ENCODE measurements around the gene RRP9.

DNA sequence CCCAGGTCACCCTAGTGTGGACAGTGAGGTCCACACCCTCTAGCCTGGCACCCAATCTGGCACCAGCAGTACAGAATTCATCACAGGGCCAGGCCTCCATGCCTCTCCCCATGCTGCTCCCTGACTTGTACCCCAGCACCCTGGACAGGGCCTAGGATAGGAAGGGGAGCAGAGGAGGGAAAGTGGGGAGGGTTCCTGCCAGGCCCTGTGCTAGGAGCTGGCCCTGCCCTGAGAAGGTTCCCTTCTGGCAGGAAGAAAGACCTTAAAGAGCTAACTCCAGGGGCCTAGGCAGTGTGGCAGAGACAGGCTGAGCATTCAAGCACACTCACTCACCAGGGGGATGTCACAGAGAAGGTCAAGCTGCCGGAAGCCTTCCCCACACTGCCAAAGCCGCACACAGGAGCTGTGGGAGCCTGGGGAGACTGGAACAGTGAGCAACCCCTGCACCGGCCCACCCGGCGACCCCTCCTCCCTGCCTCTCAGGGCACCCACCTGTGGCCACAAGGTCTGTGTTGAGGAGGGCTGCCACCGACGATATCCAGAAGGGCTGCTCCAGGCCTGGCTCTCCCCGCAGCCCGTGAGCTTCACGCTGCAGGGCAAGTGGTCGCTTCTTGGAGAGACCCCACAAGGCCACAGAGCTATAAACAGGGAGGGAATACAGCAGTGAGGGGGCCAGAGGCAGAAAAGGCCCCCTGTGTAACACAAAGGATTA, 7.4 kb downstream of the RRP9 start:
- TF ChIP-seq, protein P1, sequence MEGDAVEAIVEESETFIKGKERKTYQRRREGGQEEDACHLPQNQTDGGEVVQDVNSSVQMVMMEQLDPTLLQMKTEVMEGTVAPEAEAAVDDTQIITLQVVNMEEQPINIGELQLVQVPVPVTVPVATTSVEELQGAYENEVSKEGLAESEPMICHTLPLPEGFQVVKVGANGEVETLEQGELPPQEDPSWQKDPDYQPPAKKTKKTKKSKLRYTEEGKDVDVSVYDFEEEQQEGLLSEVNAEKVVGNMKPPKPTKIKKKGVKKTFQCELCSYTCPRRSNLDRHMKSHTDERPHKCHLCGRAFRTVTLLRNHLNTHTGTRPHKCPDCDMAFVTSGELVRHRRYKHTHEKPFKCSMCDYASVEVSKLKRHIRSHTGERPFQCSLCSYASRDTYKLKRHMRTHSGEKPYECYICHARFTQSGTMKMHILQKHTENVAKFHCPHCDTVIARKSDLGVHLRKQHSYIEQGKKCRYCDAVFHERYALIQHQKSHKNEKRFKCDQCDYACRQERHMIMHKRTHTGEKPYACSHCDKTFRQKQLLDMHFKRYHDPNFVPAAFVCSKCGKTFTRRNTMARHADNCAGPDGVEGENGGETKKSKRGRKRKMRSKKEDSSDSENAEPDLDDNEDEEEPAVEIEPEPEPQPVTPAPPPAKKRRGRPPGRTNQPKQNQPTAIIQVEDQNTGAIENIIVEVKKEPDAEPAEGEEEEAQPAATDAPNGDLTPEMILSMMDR (IDR thresholded peaks at IDR 0.05), result no peak
- no peak for TF ChIP-seq MAX (CRISPR knock-in tag; IDR thresholded peaks at IDR 0.05)
- TF ChIP-seq NR1H2 (CRISPR knock-in tag; IDR thresholded peaks at IDR 0.05), result no peak

Data from WTC11 (cell line).